ENCODE data around the gene LHFPL3. TPM values are rescaled to one million over a fixed set of nuclear protein-coding genes. Genes with fewer than 3 reads are reported as not detected.

LHFPL3 gene
- polyA plus RNA-seq, 2 of the 4 experiments (the other 2 are of a cell fraction), result not detected

- TF ChIP-seq MYC (IDR thresholded peaks at IDR 0.05; ENCODE audit: borderline replicate concordance, low read length) (no peak), NFE2L2 (conservative IDR thresholded peaks at IDR 0.05; ENCODE audit: low read length) (no peak)
Observed at GRCh38 chr7:104818961-104819880, 490.8 kb downstream of the LHFPL3 start (continued).

DNA sequence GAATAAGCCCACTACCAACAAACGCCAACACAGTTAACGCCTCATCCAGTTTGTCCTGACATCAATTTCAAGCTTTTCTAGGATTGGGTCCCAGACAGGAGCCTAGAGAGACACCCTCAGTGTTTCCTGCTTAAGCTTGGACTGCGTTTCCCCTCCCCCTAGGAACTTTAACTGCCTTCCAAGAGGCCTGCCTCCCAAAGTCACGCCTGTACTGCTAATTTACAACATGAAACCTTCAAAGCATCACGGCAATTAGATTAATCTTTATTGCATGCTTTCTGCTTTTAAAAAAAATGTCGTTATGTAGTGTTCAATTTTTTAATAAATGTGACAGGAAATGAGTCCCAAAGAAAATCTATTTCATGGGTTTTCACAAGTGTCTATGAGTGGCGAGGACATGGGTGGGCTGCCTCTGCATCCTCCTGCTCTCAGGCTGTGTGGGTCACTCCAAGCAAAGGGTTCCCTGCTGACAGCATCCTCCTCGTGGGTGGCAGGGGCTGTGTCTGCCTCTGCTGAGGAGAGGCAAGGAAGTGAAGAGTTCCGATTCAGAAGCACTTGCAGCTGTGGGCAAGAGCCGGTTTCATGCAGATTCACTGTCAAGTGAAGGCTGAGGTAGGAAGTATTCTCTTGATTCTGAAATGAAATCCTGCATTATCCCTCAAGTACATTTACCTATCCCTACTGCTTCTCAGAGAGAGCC is 492.6 kb downstream of the LHFPL3 start:
- ChIA-PET CTCF (interaction anchor here (1.9 to 2.4 kb wide), 2 partner anchors 10 to 28 kb away, joined by 4 to 7 read pairs; no protein-coding TSS in a partner anchor), POLR2A (no interaction called here)
- Histone ChIP-seq H3K4me3 (no peak overlapping the region), H3K4me1 (no peaks in the 10 kb centered on the region), H3K9me3 (no peaks in the 10 kb centered on the region), H3K4me2 (no peak overlapping the region), H3K27ac (no peak overlapping the region)
- 48% methylated on average over 10 of the region's 10 CpGs for WGBS (ENCODE audit: missing lambda C conversion rate)
- TF ChIP-seq MYC (IDR thresholded peaks at IDR 0.05; ENCODE audit: borderline replicate concordance, low read length), result no peak
- TF ChIP-seq, protein P1, sequence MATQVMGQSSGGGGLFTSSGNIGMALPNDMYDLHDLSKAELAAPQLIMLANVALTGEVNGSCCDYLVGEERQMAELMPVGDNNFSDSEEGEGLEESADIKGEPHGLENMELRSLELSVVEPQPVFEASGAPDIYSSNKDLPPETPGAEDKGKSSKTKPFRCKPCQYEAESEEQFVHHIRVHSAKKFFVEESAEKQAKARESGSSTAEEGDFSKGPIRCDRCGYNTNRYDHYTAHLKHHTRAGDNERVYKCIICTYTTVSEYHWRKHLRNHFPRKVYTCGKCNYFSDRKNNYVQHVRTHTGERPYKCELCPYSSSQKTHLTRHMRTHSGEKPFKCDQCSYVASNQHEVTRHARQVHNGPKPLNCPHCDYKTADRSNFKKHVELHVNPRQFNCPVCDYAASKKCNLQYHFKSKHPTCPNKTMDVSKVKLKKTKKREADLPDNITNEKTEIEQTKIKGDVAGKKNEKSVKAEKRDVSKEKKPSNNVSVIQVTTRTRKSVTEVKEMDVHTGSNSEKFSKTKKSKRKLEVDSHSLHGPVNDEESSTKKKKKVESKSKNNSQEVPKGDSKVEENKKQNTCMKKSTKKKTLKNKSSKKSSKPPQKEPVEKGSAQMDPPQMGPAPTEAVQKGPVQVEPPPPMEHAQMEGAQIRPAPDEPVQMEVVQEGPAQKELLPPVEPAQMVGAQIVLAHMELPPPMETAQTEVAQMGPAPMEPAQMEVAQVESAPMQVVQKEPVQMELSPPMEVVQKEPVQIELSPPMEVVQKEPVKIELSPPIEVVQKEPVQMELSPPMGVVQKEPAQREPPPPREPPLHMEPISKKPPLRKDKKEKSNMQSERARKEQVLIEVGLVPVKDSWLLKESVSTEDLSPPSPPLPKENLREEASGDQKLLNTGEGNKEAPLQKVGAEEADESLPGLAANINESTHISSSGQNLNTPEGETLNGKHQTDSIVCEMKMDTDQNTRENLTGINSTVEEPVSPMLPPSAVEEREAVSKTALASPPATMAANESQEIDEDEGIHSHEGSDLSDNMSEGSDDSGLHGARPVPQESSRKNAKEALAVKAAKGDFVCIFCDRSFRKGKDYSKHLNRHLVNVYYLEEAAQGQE (IDR thresholded peaks at IDR 0.05), result no peak
- TF ChIP-seq KDM5A (IDR thresholded peaks at IDR 0.05), result no peak
- TF ChIP-seq NR3C1 (IDR thresholded peaks at IDR 0.05), result no peak
- no peak for TF ChIP-seq TFCP2L1 (CRISPR knock-in tag; IDR thresholded peaks at IDR 0.05)
- TF ChIP-seq CBX2 (IDR thresholded peaks at IDR 0.05; ENCODE audit: borderline replicate concordance, low read depth), result no peak
- TF ChIP-seq CBX8 (IDR thresholded peaks at IDR 0.05), result no peak
- TF ChIP-seq HDAC2 (IDR thresholded peaks at IDR 0.05), result no peak
- no peak for TF ChIP-seq ELK1 (IDR thresholded peaks at IDR 0.05; ENCODE audit: low read depth, low read length)
- no peak for TF ChIP-seq GATA3 (IDR thresholded peaks at IDR 0.05; ENCODE audit: borderline replicate concordance)
- ATAC-seq (no peak), DNase-seq (ENCODE audit: low read depth in 1 of 2, low spot score in 1 of 2) (no peak), FAIRE-seq (no peak)

DNA sequence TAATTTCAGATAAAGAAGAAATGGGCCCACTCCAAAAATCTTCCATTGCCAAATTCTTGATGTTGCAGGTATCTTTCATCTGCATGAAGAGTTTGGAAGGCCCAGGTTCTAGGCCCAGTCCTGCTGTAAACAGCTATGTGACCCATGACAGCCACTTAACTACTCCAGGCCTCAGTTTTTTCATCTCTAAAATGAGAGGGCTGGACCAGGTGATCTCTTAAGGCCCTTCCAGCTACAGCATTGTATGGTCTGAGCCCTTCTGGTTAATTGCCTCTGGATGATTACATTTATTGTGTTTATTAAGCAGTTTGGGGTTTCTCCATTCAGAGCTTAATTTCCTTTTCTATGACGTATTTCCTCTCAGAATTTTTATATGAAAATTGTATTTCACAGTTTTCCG is 494.8 kb downstream of the LHFPL3 start:
- Histone ChIP-seq H3K4me1 (no peaks in the 10 kb centered on the region), H3K4me2 (no peak overlapping the region), H3K27ac (no peak overlapping the region), H3K9me3 (no peaks in the 10 kb centered on the region), H3K4me3 (no peak overlapping the region)
- ChIA-PET POLR2A (no interaction called here), CTCF (interaction anchor here (1.1 kb wide), 1 partner anchor 25 kb away, joined by 3 read pairs; no protein-coding TSS in a partner anchor)
- ATAC-seq, result no peak
- no peak for DNase-seq (ENCODE audit: low read depth in 1 of 2, low spot score in 1 of 2)
- WGBS (ENCODE audit: missing lambda C conversion rate), result 84% methylated on average over 2 of the region's 2 CpGs
- no peak for FAIRE-seq
- TF ChIP-seq RNF2 (IDR thresholded peaks at IDR 0.05; ENCODE audit: borderline replicate concordance, low read depth), result no peak
- TF ChIP-seq POLR2AphosphoS2 (conservative IDR thresholded peaks at IDR 0.05; ENCODE audit: low read length), result no peak
- TF ChIP-seq JUN (IDR thresholded peaks at IDR 0.05), result no peak
- TF ChIP-seq BHLHE40 (IDR thresholded peaks at IDR 0.05; ENCODE audit: low read depth, low read length), result no peak
- no peak for TF ChIP-seq MYC (IDR thresholded peaks at IDR 0.05; ENCODE audit: borderline replicate concordance, low read length)
- no peak for TF ChIP-seq HOXA7 (CRISPR knock-in tag; IDR thresholded peaks at IDR 0.05)
- no peak for TF ChIP-seq KDM5A (IDR thresholded peaks at IDR 0.05)
- TF ChIP-seq POLR2A (IDR thresholded peaks at IDR 0.05; ENCODE audit: low read length), result no peak
- TF ChIP-seq PBX3 (IDR thresholded peaks at IDR 0.05), result no peak
- no peak for TF ChIP-seq CHD2 (IDR thresholded peaks at IDR 0.05; ENCODE audit: low read length, partially characterized antibody)
- TF ChIP-seq SREBF2 (IDR thresholded peaks at IDR 0.05), result no peak
